HepG2 (cell line): ENCODE results near the gene ABHD2. TPM values are rescaled to one million over a fixed set of nuclear protein-coding genes. Genes with fewer than 3 reads are reported as not detected.

Experiments used
- FOSL2 ChIP-seq: sonication (generic); formaldehyde crosslinking; IDR thresholded peaks from 2 replicates; pipeline ENCODE4 v1.4.0; 2020; ENCODE audit warnings: missing genetic modification reagents
- FOXA3 ChIP-seq: IDR thresholded peaks from 2 replicates; pipeline ENCODE4 v1.6.1; 2016; ENCODE audit warnings: missing genetic modification reagents, missing compliant biosample characterization
- FOXP1 ChIP-seq, 2 experiments: fragments of 450-650 bp in 1 of 2; IDR thresholded peaks; 2 replicates each; pipeline ENCODE4 v1.6.1; 2017 to 2018; ENCODE audit warnings: antibody characterized with exemption in 1 of 2
- JUN ChIP-seq: sonication (generic); formaldehyde crosslinking; IDR thresholded peaks from 2 replicates; pipeline ENCODE4 v1.4.0; 2020; ENCODE audit warnings: mild to moderate bottlenecking, missing genetic modification reagents
- KDM5B ChIP-seq: sonication (generic); formaldehyde crosslinking; IDR thresholded peaks from 2 replicates; pipeline ENCODE4 v1.4.0; 2020; ENCODE audit warnings: missing genetic modification reagents, mild to moderate bottlenecking, borderline replicate concordance
- SRSF9 ChIP-seq: fragments of 200-400 bp; formaldehyde crosslinking; IDR thresholded peaks from 2 replicates; pipeline ENCODE4 v1.6.1; 2018; ENCODE audit warnings: borderline replicate concordance, mild to moderate bottlenecking, low read depth, low read length; ENCODE audit not compliant: insufficient read depth, poor library complexity, severe bottlenecking
- TBP ChIP-seq: sonication (generic); formaldehyde crosslinking; IDR thresholded peaks from 2 replicates; pipeline ENCODE4 v1.5.0; 2020; ENCODE audit warnings: missing genetic modification reagents
- TEAD3 ChIP-seq: optimal IDR thresholded peaks from 2 replicates; pipeline ENCODE3; 2016; ENCODE audit warnings: borderline replicate concordance
- TGIF2 ChIP-seq: IDR thresholded peaks from 2 replicates; pipeline ENCODE4 v1.6.1; 2016; ENCODE audit warnings: control low read depth, missing compliant biosample characterization
- ZBTB7B ChIP-seq: sonication (generic); formaldehyde crosslinking; IDR thresholded peaks from 2 replicates; pipeline ENCODE4 v1.4.0; 2020; ENCODE audit warnings: missing genetic modification reagents
- ZFP37 ChIP-seq: sonication (generic); formaldehyde crosslinking; IDR thresholded peaks from 2 replicates; pipeline ENCODE4 v1.4.0; 2020; ENCODE audit warnings: missing genetic modification reagents, borderline replicate concordance
- ZNF30 ChIP-seq: sonication (generic); formaldehyde crosslinking; IDR thresholded peaks from 2 replicates; pipeline ENCODE4 v1.5.0; 2020; ENCODE audit warnings: mild to moderate bottlenecking, missing genetic modification reagents
- ZNF335 ChIP-seq: sonication (generic); formaldehyde crosslinking; IDR thresholded peaks from 2 replicates; pipeline ENCODE4 v1.4.0; 2020; ENCODE audit warnings: missing genetic modification reagents
- ZNF543 ChIP-seq: sonication (generic); formaldehyde crosslinking; IDR thresholded peaks from 2 replicates; pipeline ENCODE4 v1.4.0; 2020; ENCODE audit warnings: mild to moderate bottlenecking, missing genetic modification reagents
- ZNF670 ChIP-seq: sonication (generic); formaldehyde crosslinking; IDR thresholded peaks from 2 replicates; pipeline ENCODE4 v1.8.0; 2022; ENCODE audit warnings: mild to moderate bottlenecking, missing genetic modification reagents, borderline replicate concordance
- ZNF878 ChIP-seq: sonication (generic); formaldehyde crosslinking; IDR thresholded peaks from 2 replicates; pipeline ENCODE4 v1.8.1; 2023; ENCODE audit warnings: mild to moderate bottlenecking, missing genetic modification reagents, moderate library complexity
- polyA plus RNA-seq, 8 experiments: library from polyadenylated mRNA; depleted of rRNA in 3 of 8; stranded (reverse) in 7 of 8; unstranded in 1 of 8; fragments of >200 nt; fragmentation: Illumina TruSeq in 4 of 8; extraction: Trizol in 4 of 8; gene quantifications; 2 replicates each; pipeline versions ENCODE4 v1.2.1 to v1.2.3, GENCODE V29; 2011 to 2016; ENCODE audit warnings: low read depth in 4 of 8, missing spikeins in 1 of 8, mixed read lengths in 1 of 8; ENCODE audit not compliant: insufficient read depth in 1 of 8
- total RNA-seq, 5 experiments: library from RNA; depleted of rRNA; stranded (reverse); fragments of >200 nt; fragmentation: Illumina TruSeq; extraction: Trizol; gene quantifications; 2 replicates each; pipeline ENCODE4 v1.2.3, GENCODE V29; 2016; ENCODE audit warnings: low read depth in 1 of 5
- TF ChIP-seq, protein P1 (sequence below): sonication (generic); formaldehyde crosslinking; IDR thresholded peaks from 2 replicates; pipeline ENCODE4 v1.8.0; 2022; ENCODE audit warnings: mild to moderate bottlenecking, missing genetic modification reagents; ENCODE audit not compliant: insufficient replicate concordance
- TF ChIP-seq, protein P2 (sequence below): sonication (generic); formaldehyde crosslinking; IDR thresholded peaks from 2 replicates; pipeline ENCODE4 v1.4.0; 2020; ENCODE audit warnings: mild to moderate bottlenecking, missing genetic modification reagents
- TF ChIP-seq, protein P3 (sequence below): sonication (generic); formaldehyde crosslinking; IDR thresholded peaks from 2 replicates; pipeline ENCODE4 v1.4.0; 2020; ENCODE audit warnings: missing genetic modification reagents

ABHD2 gene
- total and polyA plus RNA-seq, 2 of the 13 experiments (the other 11 are each of a cell fraction or from before 2014, with no cell fraction given), result 14.8 to 22.4 TPM

DNA sequence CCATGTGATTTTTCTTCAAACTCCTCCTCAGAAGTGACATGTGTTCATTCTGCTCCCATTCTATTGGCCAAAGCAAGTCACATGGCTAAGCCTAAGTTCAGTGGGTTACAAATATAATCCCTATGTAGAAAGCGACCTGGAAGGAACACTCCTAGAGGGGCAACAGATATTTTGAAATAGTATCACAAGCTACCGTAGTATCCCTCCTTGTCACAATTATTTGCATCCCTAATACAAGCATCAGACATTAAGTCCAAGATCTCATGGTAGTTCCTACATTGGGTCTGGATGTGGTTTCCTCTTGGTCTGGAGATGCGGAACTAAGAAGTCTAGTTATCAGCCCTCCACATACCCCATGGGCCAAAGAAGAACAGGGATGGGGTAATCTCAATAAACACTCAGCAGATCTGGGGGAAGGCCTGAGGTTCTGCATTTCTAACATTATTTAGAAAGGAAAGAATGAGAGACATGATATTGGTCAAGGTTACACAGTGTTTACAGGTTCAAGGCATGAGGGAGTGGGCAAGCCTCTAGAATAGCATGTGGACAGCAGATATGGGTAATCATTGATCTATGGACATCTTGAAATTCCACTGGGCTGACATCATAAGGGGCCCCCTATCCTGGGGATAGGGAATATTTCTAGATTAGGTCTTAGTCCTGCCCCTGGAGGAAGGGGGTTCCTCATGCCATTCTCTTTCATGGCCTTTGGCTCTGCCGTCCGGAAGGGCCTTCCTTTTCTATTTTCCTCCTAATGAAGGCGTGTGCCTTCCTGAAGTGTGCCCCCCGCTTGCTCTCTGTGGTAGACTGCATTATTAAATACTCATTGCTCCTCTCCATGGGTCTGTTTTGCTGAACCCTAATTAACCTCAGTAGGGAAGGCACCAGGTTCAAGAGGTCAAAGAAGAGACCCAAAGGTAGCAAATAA, 17.8 kb upstream of the ABHD2 start (continued):
- 0 out of 2 replicates have a peak, but pooled peaks have one; percentile 32 for TF ChIP-seq JUN (CRISPR knock-in tag)
- no peak for TF ChIP-seq SRSF9
- TF ChIP-seq, protein P1, sequence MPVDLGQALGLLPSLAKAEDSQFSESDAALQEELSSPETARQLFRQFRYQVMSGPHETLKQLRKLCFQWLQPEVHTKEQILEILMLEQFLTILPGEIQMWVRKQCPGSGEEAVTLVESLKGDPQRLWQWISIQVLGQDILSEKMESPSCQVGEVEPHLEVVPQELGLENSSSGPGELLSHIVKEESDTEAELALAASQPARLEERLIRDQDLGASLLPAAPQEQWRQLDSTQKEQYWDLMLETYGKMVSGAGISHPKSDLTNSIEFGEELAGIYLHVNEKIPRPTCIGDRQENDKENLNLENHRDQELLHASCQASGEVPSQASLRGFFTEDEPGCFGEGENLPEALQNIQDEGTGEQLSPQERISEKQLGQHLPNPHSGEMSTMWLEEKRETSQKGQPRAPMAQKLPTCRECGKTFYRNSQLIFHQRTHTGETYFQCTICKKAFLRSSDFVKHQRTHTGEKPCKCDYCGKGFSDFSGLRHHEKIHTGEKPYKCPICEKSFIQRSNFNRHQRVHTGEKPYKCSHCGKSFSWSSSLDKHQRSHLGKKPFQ (CRISPR knock-in tag), result no peak
- peak; percentile 33; the same call in 1 of the 2 replicates for TF ChIP-seq FOSL2 (CRISPR knock-in tag)
- TF ChIP-seq, protein P2, sequence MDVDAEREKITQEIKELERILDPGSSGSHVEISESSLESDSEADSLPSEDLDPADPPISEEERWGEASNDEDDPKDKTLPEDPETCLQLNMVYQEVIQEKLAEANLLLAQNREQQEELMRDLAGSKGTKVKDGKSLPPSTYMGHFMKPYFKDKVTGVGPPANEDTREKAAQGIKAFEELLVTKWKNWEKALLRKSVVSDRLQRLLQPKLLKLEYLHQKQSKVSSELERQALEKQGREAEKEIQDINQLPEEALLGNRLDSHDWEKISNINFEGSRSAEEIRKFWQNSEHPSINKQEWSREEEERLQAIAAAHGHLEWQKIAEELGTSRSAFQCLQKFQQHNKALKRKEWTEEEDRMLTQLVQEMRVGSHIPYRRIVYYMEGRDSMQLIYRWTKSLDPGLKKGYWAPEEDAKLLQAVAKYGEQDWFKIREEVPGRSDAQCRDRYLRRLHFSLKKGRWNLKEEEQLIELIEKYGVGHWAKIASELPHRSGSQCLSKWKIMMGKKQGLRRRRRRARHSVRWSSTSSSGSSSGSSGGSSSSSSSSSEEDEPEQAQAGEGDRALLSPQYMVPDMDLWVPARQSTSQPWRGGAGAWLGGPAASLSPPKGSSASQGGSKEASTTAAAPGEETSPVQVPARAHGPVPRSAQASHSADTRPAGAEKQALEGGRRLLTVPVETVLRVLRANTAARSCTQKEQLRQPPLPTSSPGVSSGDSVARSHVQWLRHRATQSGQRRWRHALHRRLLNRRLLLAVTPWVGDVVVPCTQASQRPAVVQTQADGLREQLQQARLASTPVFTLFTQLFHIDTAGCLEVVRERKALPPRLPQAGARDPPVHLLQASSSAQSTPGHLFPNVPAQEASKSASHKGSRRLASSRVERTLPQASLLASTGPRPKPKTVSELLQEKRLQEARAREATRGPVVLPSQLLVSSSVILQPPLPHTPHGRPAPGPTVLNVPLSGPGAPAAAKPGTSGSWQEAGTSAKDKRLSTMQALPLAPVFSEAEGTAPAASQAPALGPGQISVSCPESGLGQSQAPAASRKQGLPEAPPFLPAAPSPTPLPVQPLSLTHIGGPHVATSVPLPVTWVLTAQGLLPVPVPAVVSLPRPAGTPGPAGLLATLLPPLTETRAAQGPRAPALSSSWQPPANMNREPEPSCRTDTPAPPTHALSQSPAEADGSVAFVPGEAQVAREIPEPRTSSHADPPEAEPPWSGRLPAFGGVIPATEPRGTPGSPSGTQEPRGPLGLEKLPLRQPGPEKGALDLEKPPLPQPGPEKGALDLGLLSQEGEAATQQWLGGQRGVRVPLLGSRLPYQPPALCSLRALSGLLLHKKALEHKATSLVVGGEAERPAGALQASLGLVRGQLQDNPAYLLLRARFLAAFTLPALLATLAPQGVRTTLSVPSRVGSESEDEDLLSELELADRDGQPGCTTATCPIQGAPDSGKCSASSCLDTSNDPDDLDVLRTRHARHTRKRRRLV (CRISPR knock-in tag), result no peak
- TF ChIP-seq, protein P3, sequence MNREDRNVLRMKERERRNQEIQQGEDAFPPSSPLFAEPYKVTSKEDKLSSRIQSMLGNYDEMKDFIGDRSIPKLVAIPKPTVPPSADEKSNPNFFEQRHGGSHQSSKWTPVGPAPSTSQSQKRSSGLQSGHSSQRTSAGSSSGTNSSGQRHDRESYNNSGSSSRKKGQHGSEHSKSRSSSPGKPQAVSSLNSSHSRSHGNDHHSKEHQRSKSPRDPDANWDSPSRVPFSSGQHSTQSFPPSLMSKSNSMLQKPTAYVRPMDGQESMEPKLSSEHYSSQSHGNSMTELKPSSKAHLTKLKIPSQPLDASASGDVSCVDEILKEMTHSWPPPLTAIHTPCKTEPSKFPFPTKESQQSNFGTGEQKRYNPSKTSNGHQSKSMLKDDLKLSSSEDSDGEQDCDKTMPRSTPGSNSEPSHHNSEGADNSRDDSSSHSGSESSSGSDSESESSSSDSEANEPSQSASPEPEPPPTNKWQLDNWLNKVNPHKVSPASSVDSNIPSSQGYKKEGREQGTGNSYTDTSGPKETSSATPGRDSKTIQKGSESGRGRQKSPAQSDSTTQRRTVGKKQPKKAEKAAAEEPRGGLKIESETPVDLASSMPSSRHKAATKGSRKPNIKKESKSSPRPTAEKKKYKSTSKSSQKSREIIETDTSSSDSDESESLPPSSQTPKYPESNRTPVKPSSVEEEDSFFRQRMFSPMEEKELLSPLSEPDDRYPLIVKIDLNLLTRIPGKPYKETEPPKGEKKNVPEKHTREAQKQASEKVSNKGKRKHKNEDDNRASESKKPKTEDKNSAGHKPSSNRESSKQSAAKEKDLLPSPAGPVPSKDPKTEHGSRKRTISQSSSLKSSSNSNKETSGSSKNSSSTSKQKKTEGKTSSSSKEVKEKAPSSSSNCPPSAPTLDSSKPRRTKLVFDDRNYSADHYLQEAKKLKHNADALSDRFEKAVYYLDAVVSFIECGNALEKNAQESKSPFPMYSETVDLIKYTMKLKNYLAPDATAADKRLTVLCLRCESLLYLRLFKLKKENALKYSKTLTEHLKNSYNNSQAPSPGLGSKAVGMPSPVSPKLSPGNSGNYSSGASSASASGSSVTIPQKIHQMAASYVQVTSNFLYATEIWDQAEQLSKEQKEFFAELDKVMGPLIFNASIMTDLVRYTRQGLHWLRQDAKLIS (CRISPR knock-in tag), result no peak
- peak; percentile 52 for TF ChIP-seq TEAD3 (CRISPR knock-in tag)
- TF ChIP-seq ZBTB7B (CRISPR knock-in tag), result no peak
- no peak for TF ChIP-seq TGIF2 (CRISPR knock-in tag)
- no peak for TF ChIP-seq ZNF878 (CRISPR knock-in tag)
- TF ChIP-seq TBP (CRISPR knock-in tag), result no peak
- no peak for TF ChIP-seq ZNF30 (CRISPR knock-in tag)
- TF ChIP-seq ZNF670 (CRISPR knock-in tag), result no peak
- TF ChIP-seq KDM5B (CRISPR knock-in tag), result no peak
- TF ChIP-seq ZNF543 (CRISPR knock-in tag), result no peak
- no peak for TF ChIP-seq ZNF335 (CRISPR knock-in tag)
- TF ChIP-seq FOXA3 (CRISPR knock-in tag), result peak; percentile 52
- TF ChIP-seq ZFP37 (CRISPR knock-in tag), result no peak
- no peak for TF ChIP-seq FOXP1 (IDR thresholded peaks at IDR 0.05)
- no peak for TF ChIP-seq FOXP1 (CRISPR knock-in tag; IDR thresholded peaks at IDR 0.05)
